ENCODE measurements around the gene SAAL1.

SAAL1 gene

DNA sequence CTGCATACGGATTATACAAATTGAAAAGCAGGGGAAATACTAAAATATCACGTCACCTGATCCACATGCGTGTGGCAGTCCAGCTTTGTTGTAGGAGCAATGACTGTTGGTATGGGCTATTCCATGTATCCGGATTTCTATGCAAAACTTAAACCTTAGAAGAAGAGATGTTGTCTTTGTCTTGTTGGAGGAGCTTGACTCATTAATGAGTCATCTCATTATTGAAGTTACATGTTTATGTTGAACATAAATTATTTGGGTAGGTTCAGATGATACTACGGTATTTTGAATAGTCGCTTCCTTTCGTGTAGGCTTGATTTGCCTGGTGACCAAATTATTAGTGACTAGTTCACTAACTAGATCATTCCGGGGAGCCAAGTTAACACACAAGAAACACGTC lies 806 bp upstream of the SAAL1 start:
- TF ChIP-seq, protein P1, sequence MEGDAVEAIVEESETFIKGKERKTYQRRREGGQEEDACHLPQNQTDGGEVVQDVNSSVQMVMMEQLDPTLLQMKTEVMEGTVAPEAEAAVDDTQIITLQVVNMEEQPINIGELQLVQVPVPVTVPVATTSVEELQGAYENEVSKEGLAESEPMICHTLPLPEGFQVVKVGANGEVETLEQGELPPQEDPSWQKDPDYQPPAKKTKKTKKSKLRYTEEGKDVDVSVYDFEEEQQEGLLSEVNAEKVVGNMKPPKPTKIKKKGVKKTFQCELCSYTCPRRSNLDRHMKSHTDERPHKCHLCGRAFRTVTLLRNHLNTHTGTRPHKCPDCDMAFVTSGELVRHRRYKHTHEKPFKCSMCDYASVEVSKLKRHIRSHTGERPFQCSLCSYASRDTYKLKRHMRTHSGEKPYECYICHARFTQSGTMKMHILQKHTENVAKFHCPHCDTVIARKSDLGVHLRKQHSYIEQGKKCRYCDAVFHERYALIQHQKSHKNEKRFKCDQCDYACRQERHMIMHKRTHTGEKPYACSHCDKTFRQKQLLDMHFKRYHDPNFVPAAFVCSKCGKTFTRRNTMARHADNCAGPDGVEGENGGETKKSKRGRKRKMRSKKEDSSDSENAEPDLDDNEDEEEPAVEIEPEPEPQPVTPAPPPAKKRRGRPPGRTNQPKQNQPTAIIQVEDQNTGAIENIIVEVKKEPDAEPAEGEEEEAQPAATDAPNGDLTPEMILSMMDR (IDR thresholded peaks at IDR 0.05; ENCODE audit: extremely low read depth, missing control alignments), result no peak
- no peak for DNase-seq (ENCODE audit: low spot score)

DNA sequence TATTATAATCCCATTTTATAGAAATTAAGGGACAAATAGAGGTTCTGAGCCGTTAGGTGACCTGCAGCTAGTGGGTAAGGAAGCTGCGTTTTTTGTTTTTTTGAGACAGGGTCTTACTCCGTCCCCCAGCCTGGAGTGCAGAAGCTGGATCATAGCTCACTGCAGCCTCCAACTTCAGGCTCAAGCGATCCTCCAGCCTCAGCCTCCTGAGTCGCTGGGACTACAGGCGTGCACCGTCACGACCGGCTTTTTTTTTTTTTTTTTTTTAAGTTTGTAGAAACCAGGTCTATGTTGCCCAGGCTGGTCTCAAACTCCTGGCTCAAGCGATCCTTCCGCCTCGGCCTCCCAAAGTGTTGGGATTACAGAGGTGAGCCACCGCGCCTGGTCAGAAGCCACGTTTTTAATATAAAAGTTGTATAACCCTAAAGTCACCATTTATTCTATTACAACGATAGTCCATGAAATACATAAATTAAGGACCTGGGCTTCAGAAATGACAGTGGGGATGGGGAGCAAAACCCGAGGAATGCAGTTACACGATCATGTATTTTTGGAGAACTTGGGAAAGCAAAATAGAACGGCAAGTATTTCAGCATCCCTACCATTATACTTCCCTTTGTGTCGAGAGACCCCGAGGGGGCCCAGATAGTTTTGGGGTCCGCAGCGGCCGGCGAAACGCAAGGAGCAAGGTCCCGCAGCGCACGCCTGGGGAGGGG lies 638 bp downstream of the SAAL1 start:
- DNase-seq (ENCODE audit: low spot score), result no peak
- TF ChIP-seq, protein P1 (IDR thresholded peaks at IDR 0.05; ENCODE audit: extremely low read depth, missing control alignments), result no peak

DNA sequence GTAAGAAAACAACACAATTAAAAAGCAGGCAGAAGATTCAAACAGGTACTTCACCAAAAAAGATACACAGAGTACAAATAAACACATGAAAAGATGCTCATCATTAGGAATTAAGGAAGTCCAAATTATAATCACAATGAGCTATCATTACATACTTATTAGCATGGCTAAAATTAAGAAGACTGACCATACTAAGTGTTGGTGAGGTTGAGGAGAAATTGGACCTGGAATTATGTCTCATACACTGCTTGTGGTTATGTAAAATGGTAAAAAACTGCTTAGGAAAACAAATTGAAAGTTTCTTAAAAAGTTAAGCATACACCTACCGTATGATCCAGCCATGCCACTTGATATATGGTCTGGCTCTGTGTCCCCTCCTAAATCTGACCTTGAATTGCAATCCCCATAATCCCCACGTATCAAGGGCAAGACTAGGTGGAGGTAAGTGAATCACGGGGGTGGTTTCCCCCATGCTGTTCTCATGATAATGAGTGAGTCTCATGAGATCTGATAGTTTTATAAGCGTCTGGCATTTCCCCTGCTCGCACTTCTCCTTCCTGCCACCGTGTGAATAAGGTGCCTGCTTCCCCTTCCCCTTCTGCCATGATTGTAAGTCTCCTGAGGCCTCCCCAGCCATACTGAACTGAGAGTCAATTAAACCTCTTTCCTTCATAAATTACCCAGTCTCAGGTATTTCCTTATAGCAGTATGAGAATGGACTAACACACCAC lies 4.8 kb downstream of the SAAL1 start:
- DNase-seq (ENCODE audit: low spot score), result no peak
- TF ChIP-seq, protein P1 (IDR thresholded peaks at IDR 0.05; ENCODE audit: extremely low read depth, missing control alignments), result no peak

DNA sequence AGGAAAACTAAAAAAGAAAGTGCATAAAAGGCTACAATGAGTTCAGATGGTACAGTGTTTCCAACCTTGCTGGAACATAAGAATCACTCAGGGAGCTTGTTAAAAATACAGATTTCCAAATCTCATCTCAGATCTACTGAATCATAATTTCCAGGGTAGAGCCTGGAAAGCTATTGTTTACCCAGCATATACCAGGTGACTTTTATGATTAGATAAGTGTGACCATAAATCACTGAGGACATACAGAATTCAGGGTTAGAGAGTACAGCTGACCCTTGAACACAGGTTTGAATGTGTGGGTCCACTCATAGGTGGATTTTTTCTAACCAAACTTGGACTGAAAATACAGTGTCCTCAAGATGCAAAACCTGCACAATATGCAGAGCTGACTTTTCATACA lies 11.9 kb downstream of the SAAL1 start:
- TF ChIP-seq, protein P1 (IDR thresholded peaks at IDR 0.05; ENCODE audit: extremely low read depth, missing control alignments), result no peak
- DNase-seq (ENCODE audit: low spot score), result no peak

DNA sequence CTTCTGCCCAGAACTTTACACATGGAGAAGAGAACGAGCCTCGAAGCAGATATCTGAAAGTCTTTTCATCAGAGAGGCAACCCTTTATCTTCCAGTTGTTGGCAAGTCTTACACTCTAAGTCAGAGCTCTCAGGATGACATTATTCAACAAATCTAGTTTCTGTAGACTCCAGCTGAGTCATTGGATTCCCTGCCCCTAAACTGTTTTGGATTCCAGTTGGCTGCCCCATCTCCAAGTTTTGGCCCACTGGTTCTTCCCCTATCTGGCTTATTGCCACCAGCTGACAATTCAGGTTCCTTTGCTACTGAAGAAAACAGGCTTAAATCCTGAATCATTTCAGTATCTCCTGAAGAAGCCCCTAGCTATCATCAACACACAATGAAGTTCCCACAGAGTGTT lies 14.2 kb downstream of the SAAL1 start:
- no peak for DNase-seq (ENCODE audit: low spot score)
- TF ChIP-seq, protein P1 (IDR thresholded peaks at IDR 0.05; ENCODE audit: extremely low read depth, missing control alignments), result no peak

DNA sequence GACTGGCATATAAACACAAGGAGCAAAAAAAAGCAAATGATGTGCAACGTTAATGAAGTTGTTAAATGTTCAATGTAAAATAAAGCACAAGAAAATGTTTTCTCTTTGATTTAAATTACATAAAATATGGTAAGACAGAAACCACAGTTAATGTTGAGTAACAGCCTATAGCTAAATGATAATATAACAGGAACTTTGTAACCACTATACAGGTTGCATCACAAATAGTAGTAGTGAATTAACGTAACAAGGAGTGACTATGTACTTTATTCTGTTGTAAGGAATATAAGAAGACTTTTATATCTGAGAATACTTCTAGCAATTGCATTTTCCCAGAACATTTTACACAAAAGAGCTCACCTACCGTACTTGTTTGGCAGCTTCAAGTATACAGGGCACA lies 16.9 kb downstream of the SAAL1 start:
- TF ChIP-seq, protein P1 (IDR thresholded peaks at IDR 0.05; ENCODE audit: extremely low read depth, missing control alignments), result no peak
- DNase-seq (ENCODE audit: low spot score), result no peak

DNA sequence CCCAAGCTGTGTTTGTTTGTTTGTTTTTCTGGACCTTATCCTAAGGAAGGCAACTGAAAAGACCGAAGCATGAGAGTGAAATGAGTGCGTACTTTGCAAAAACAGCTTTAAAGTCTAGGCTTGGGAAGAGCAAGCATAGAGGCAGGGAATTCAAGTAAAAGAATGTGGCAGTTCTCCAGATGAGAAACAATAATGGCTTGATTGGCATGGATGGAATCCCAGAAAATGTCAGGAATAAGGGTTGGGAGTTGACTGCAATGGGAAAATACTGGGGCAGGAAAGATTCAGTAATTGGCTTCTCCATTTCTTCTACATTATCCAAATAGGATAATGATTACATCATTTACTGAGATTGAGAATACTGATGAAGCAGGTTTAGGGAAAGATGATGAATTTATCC lies 17.5 kb downstream of the SAAL1 start:
- no peak for DNase-seq (ENCODE audit: low spot score)
- TF ChIP-seq, protein P1 (IDR thresholded peaks at IDR 0.05; ENCODE audit: extremely low read depth, missing control alignments), result no peak
